ENCODE results near the gene COL8A2. TPM values are rescaled to one million over a fixed set of nuclear protein-coding genes. Genes with fewer than 3 reads are reported as not detected.

COL8A2 gene
- total and polyA plus RNA-seq, 3 donors from 2014 or later = 1.3 to 4.2 (median 2.0) TPM

DNA sequence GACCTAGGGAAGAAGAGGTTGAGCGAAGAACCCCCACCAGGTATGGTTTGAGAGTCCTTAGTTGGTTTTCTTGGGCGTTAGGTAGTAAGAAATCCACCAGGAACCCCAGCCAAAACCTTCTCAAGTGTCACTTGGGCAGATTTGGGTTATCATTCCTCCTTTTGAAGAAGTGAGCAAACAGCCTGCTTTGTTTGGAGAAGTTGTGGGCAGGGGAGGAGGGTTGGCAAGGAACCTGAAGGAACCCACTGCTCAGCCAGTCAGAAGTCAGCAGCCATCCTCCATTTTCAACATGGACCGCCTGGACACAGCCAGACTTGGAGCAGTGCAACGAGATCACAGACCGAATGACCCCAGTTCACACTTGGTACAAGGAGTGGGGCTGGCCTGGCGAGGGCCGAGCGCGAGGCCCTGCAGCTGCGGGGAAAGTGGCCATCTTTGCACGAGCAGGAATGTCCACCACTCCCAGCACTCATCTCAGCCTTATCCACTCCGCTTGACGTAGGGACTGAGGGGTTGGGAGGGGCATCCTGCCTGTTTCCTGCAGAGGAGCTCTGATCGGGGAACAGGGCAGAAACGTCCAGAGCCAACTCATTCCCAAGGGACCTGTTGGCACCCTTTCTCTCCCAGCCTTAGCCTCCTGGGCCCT, 29.1 kb downstream of the COL8A2 start:
- Histone ChIP-seq H3K9me3 (no peaks in the 10 kb centered on the region), H3K36me3 (ENCODE audit: low read depth, missing control alignments) (no peaks in the 10 kb centered on the region), H3K4me1 (peaks cover 29% of the 10 kb centered on the region), H3K27ac (no peak overlapping the region), H3K4me3 (no peak overlapping the region), H3K27me3 (no peaks in the 10 kb centered on the region)
- TF ChIP-seq CTCF (IDR thresholded peaks at IDR 0.05) = no peak
- no peak for TF ChIP-seq POLR2A (IDR thresholded peaks at IDR 0.05)
- intact Hi-C loops (cut with DNase I; ENCODE audit: low total_unique reads) = no loop called here
- WGBS, 2 donors = 70 to 93% methylated on average over 9 to 15 of the region's 15 CpGs
- no peak for DNase-seq

DNA sequence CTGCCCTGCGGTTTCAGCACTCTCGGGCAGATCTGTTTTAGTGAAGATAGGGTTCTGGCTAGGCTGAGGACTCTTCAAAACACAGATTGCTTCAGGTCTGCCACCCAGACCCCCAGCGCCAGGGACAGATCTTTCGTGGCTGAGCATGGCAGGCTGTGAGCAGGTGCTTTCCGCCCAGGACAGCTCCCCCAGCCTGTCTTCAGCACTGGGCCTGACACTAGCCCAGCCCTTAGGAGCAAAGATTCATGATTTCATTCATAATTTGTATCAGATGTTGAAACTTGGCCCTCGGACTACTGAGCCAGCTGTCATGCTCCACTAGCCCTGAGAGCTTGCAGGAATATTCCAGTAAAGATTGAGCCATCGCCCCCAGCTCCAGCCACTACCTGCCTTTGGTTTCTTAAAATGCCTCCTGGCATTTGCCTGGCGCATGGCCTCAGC, 30.4 kb downstream of the COL8A2 start:
- peaks cover 36% of the 10 kb centered on the region for H3K4me1 ChIP-seq
- H3K27me3 ChIP-seq = no peaks in the 10 kb centered on the region
- intact Hi-C loops (cut with DNase I; ENCODE audit: low total_unique reads) = no loop called here
- H3K9me3 ChIP-seq = no peaks in the 10 kb centered on the region
- TF ChIP-seq POLR2A (IDR thresholded peaks at IDR 0.05) = no peak
- TF ChIP-seq CTCF (IDR thresholded peaks at IDR 0.05) = no peak
- H3K4me3 ChIP-seq = no peak overlapping the region
- WGBS, 2 donors = 66 to 71% methylated on average over 1 to 8 of the region's 8 CpGs
- H3K36me3 ChIP-seq (ENCODE audit: low read depth, missing control alignments) = no peaks in the 10 kb centered on the region
- H3K27ac ChIP-seq = peak overlapping the region in 1 of 2 donors; percentile 59
- DNase-seq = no peak

GRCh38 chr1:36093929-36094328, 31.1 kb downstream of the COL8A2 start:
- Histone ChIP-seq H3K36me3 (ENCODE audit: low read depth, missing control alignments) (no peaks in the 10 kb centered on the region), H3K27ac (peak overlapping the region in 1 of 2 donors; percentile 59), H3K27me3 (no peaks in the 10 kb centered on the region), H3K4me1 (peaks cover 37% of the 10 kb centered on the region), H3K9me3 (no peaks in the 10 kb centered on the region), H3K4me3 (no peak overlapping the region)
- TF ChIP-seq POLR2A (IDR thresholded peaks at IDR 0.05) (no peak), CTCF (IDR thresholded peaks at IDR 0.05) (no peak)
- DNase-seq = peak; percentile 86
- intact Hi-C loops (cut with DNase I; ENCODE audit: low total_unique reads) = no loop called here
- 56% methylated on average over 3 of the region's 3 CpGs; no CpG with 5 or more reads in 1 of the 2 donors for WGBS, 2 donors

- intact Hi-C loops (cut with DNase I; ENCODE audit: low total_unique reads) = no loop called here
- TF ChIP-seq CTCF (IDR thresholded peaks at IDR 0.05) (no peak), POLR2A (IDR thresholded peaks at IDR 0.05) (no peak)
- Histone ChIP-seq H3K9me3 (no peaks in the 10 kb centered on the region), H3K36me3 (ENCODE audit: low read depth, missing control alignments) (no peaks in the 10 kb centered on the region), H3K4me1 (peaks cover 39% of the 10 kb centered on the region), H3K27ac (peak overlapping the region in 1 of 2 donors; percentile 59), H3K4me3 (no peak overlapping the region), H3K27me3 (no peaks in the 10 kb centered on the region)
- WGBS, 2 donors = 73 to 80% methylated on average over 5 to 7 of the region's 7 CpGs
- no peak for DNase-seq
These were observed 31.8 kb downstream of the COL8A2 start for GRCh38 chr1:36093226-36093625.

DNA sequence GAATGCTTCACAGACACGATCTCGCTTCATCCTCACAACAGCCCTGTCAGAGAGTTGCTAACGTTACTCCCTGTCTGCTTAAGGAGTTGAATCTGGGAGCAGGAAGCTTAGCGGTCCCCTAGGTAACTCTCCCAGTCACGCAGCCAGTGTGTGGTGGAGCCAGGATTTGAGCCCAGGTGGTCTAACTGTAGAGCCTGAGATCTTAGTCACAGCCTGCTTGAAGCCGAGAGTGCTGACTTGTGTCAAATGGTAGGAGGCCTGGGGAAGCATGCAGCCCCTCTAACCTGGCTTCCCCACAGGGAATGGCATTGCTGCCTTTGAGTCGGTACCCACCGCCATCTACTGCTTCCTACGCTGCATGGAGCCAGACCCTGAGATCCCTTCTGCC, 32.2 kb downstream of the COL8A2 start:
- peaks cover 38% of the 10 kb centered on the region for H3K4me1 ChIP-seq
- no peaks in the 10 kb centered on the region for H3K36me3 ChIP-seq (ENCODE audit: low read depth, missing control alignments)
- no peaks in the 10 kb centered on the region for H3K27me3 ChIP-seq
- H3K9me3 ChIP-seq = no peaks in the 10 kb centered on the region
- TF ChIP-seq CTCF (IDR thresholded peaks at IDR 0.05) (no peak), POLR2A (IDR thresholded peaks at IDR 0.05) (no peak)
- no peak overlapping the region for H3K27ac ChIP-seq
- 85 to 90% methylated on average over 6 to 9 of the region's 9 CpGs for WGBS, 2 donors
- no peak for DNase-seq
- intact Hi-C loops (cut with DNase I; ENCODE audit: low total_unique reads) = no loop called here
- no peak overlapping the region for H3K4me3 ChIP-seq

Measured in testis (tissue), 3 donors.